ENCODE measurements around the gene GANC. TPM values are rescaled to one million over a fixed set of nuclear protein-coding genes. Genes with fewer than 3 reads are reported as not detected.

Gene GANC
- total RNA-seq, 1 donor from 2014 or later, result 122 TPM

- no peak overlapping the region for H3K27ac ChIP-seq
- no peak overlapping the region for H3K4me3 ChIP-seq
- no peaks in the 10 kb centered on the region for H3K27me3 ChIP-seq (ENCODE audit: low read depth)
- TF ChIP-seq CTCF (IDR thresholded peaks at IDR 0.05), result no peak
- peaks cover 10% of the 10 kb centered on the region for H3K9me3 ChIP-seq
- H3K4me1 ChIP-seq, result no peaks in the 10 kb centered on the region
- peak; percentile 37 to 42 for ATAC-seq
- no peaks in the 10 kb centered on the region for H3K36me3 ChIP-seq
- DNase-seq, result no peak
- intact Hi-C loops (cut with DNase I), result no loop called here
Observed at GRCh38 chr15:42375252-42375651, 102.3 kb downstream of the GANC start.

- ATAC-seq, result no peak
- Histone ChIP-seq H3K36me3 (no peaks in the 10 kb centered on the region), H3K4me1 (no peaks in the 10 kb centered on the region), H3K9me3 (peaks cover 10% of the 10 kb centered on the region), H3K4me3 (no peak overlapping the region), H3K27ac (no peak overlapping the region), H3K27me3 (ENCODE audit: low read depth) (no peaks in the 10 kb centered on the region)
- no peak for TF ChIP-seq CTCF (IDR thresholded peaks at IDR 0.05)
- DNase-seq, result no peak
- intact Hi-C loops (cut with DNase I), result no loop called here
Observed at GRCh38 chr15:42375941-42376340, 102.9 kb downstream of the GANC start.

GRCh38 chr15:42378011-42378410, 105.0 kb downstream of the GANC start:
- TF ChIP-seq CTCF (IDR thresholded peaks at IDR 0.05), result no peak
- H3K27ac ChIP-seq, result no peak overlapping the region
- H3K9me3 ChIP-seq, result peaks cover 10% of the 10 kb centered on the region

GRCh38 chr15:42384597-42384996, 111.6 kb downstream of the GANC start:
- H3K36me3 ChIP-seq, result peaks cover 38% of the 10 kb centered on the region
- intact Hi-C loops (cut with DNase I), result no loop called here

More at GRCh38 chr15:42378011-42378410, 105.0 kb downstream of the GANC start:
- DNase-seq (no peak), ATAC-seq (no peak)
- intact Hi-C loops (cut with DNase I), result no loop called here
- H3K36me3 ChIP-seq, result no peaks in the 10 kb centered on the region
- H3K27me3 ChIP-seq (ENCODE audit: low read depth), result no peaks in the 10 kb centered on the region
- no peak overlapping the region for H3K4me3 ChIP-seq
- no peaks in the 10 kb centered on the region for H3K4me1 ChIP-seq

GRCh38 chr15:42385206-42385979, 112.4 kb downstream of the GANC start:
- Histone ChIP-seq H3K9me3 (no peaks in the 10 kb centered on the region), H3K4me1 (peaks cover 23% of the 10 kb centered on the region), H3K36me3 (peaks cover 38% of the 10 kb centered on the region), H3K27ac (peak overlapping the region; percentile 53), H3K27me3 (ENCODE audit: low read depth) (no peaks in the 10 kb centered on the region), H3K4me3 (no peak overlapping the region)
- peak; percentile 40 for TF ChIP-seq CTCF (IDR thresholded peaks at IDR 0.05)
- DNase-seq (no peak), ATAC-seq (peak in 1 of 2 donors; percentile 50)
- intact Hi-C loops (cut with DNase I), result no loop called here

More at GRCh38 chr15:42384597-42384996, 111.6 kb downstream of the GANC start:
- TF ChIP-seq CTCF (IDR thresholded peaks at IDR 0.05), result no peak
- Histone ChIP-seq H3K27me3 (ENCODE audit: low read depth) (no peaks in the 10 kb centered on the region), H3K9me3 (no peaks in the 10 kb centered on the region), H3K27ac (no peak overlapping the region), H3K4me3 (no peak overlapping the region), H3K4me1 (peaks cover 23% of the 10 kb centered on the region)
- no peak for ATAC-seq
- DNase-seq, result no peak

All from lower lobe of right lung (tissue), 2 donors.